Endothelial cell of umbilical vein (primary cell): ENCODE measurements around the gene GRID1. TPM values are rescaled to one million over a fixed set of nuclear protein-coding genes. Genes with fewer than 3 reads are reported as not detected.

ENCODE experiments used
- BruUV-seq: library from RNA; stranded (reverse); fragments of 400-500 nt; replicated peaks from 2 replicates; lab custom pipeline; 2021; lab: Mats Ljungman, UMichigan
- CTCF ChIA-PET: fragments of 300-600, 350-600 bp; sonication (Branson Sonifier 250); formaldehyde crosslinking; loops from one replicate; lab custom pipeline; 2021; ENCODE audit warnings: antibody characterized with exemption, inconsistent platforms; lab: Charles Lee
- POLR2A ChIA-PET: fragments of 300-600, 350-600 bp; sonication (Branson Sonifier 250); formaldehyde crosslinking; loops from one replicate; lab custom pipeline; 2021; ENCODE audit warnings: antibody characterized with exemption, inconsistent platforms; lab: Charles Lee
- DNase-seq: peaks from one replicate; pipeline ENCODE4 v3.0.0-alpha.2; 2011; ENCODE audit warnings: low read depth, low spot score
- FAIRE-seq: peaks from 2 replicates; lab custom pipeline; 2011; peaks lifted over from hg19 to GRCh38; lab: Jason Lieb, UNC
- H2AFZ ChIP-seq: 2 replicates; pipeline ENCODE4 v1.6.0; 2012; ENCODE audit warnings: low read depth, low read length, control low read depth, inconsistent platforms
- H3K27ac ChIP-seq: 2 replicates; pipeline ENCODE4 v1.5.1; 2011; ENCODE audit warnings: low read depth, mild to moderate bottlenecking, control low read depth, low read length, moderate library complexity; ENCODE audit not compliant: insufficient read depth
- H3K27me3 ChIP-seq, 2 experiments: 2 replicates each; pipeline versions ENCODE4 v1.6.0 to v1.6.1; 2011; ENCODE audit warnings: low read length in 2 of 2, mixed read lengths in 1 of 2; ENCODE audit not compliant: control insufficient read depth in 2 of 2, insufficient read depth in 2 of 2
- H3K36me3 ChIP-seq, 2 experiments: 2 replicates in 1 of 2; 3 replicates in 1 of 2; pipeline ENCODE4 v1.5.1; 2011; ENCODE audit warnings: low read length in 2 of 2, mild to moderate bottlenecking in 1 of 2, moderate library complexity in 1 of 2; ENCODE audit not compliant: control insufficient read depth in 2 of 2, insufficient read depth in 2 of 2; ENCODE audit errors: extremely low read depth in 1 of 2
- H3K4me1 ChIP-seq: 3 replicates; pipeline ENCODE4 v1.5.1; 2011; ENCODE audit warnings: mild to moderate bottlenecking, low read length; ENCODE audit not compliant: control insufficient read depth, insufficient read depth; ENCODE audit errors: extremely low read depth
- H3K4me2 ChIP-seq: 2 replicates; pipeline ENCODE4 v1.6.1; 2011; ENCODE audit warnings: low read length, control low read depth, mixed read lengths; ENCODE audit not compliant: insufficient read depth
- H3K4me3 ChIP-seq, 3 experiments: fragments of 200-600 bp in 1 of 3; sonication (generic), shearing (Covaris generic) in 1 of 3; replicated peaks in 1 of 3; 2 replicates each; pipeline ENCODE4 v1.5.1; 2011 to 2016; ENCODE audit warnings: control low read depth in 3 of 3, low read length in 3 of 3, mild to moderate bottlenecking in 2 of 3, inconsistent platforms in 1 of 3, low read depth in 1 of 3, moderate library complexity in 1 of 3; ENCODE audit not compliant: insufficient read depth in 1 of 3
- H3K79me2 ChIP-seq: 2 replicates; pipeline ENCODE4 v1.6.0; 2012; ENCODE audit warnings: low read length, inconsistent platforms; ENCODE audit not compliant: control insufficient read depth, insufficient read depth
- H3K9ac ChIP-seq: replicated peaks from 2 replicates; pipeline ENCODE3; 2011; ENCODE audit warnings: low read length, control low read depth; ENCODE audit not compliant: insufficient read depth; ENCODE audit errors: extremely low read depth
- H3K9me1 ChIP-seq: replicated peaks from 3 replicates; pipeline ENCODE4 v1.6.0; 2011; ENCODE audit warnings: mild to moderate bottlenecking, low read length; ENCODE audit not compliant: control insufficient read depth, insufficient read depth; ENCODE audit errors: extremely low read depth
- H3K9me3 ChIP-seq: replicated peaks from 2 replicates; pipeline ENCODE4 v1.5.1; 2012; ENCODE audit warnings: low read length, inconsistent platforms; ENCODE audit not compliant: control insufficient read depth, insufficient read depth
- H4K20me1 ChIP-seq: replicated peaks from 2 replicates; pipeline ENCODE3; 2011; ENCODE audit warnings: mild to moderate bottlenecking, low read length; ENCODE audit not compliant: control insufficient read depth, insufficient read depth; ENCODE audit errors: extremely low read depth
- CTCF ChIP-seq, 2 donors: IDR thresholded peaks; 1 replicate in 1 of 2; 2 replicates in 1 of 2; pipeline ENCODE4 v1.5.1; 2011; ENCODE audit warnings: low read length in 2 of 2, mild to moderate bottlenecking in 2 of 2, moderate library complexity in 2 of 2, control low read depth in 1 of 2, inconsistent platforms in 1 of 2, low read depth in 1 of 2; ENCODE audit not compliant: insufficient read depth in 1 of 2; ENCODE audit errors: extremely low read depth in 1 of 2
- EZH2 ChIP-seq: IDR thresholded peaks from 2 replicates; pipeline ENCODE4 v1.6.1; 2012; ENCODE audit warnings: borderline replicate concordance, low read depth, mild to moderate bottlenecking, moderate library complexity, low read length, inconsistent platforms; ENCODE audit not compliant: severe bottlenecking
- FOS ChIP-seq: IDR thresholded peaks from 2 replicates; pipeline ENCODE4 v1.6.1; 2011; ENCODE audit warnings: mild to moderate bottlenecking, low read length, moderate library complexity, borderline replicate concordance; ENCODE audit not compliant: insufficient read depth
- GATA2 ChIP-seq: IDR thresholded peaks from 2 replicates; pipeline ENCODE4 v1.7.0; 2011; ENCODE audit warnings: low read depth, mild to moderate bottlenecking, moderate library complexity, mixed read lengths, low read length; ENCODE audit not compliant: insufficient read length, insufficient read depth
- JUN ChIP-seq: IDR thresholded peaks from 2 replicates; pipeline ENCODE4 v1.6.1; 2011; ENCODE audit warnings: borderline replicate concordance, low read depth; ENCODE audit not compliant: insufficient read length, insufficient read depth
- MAX ChIP-seq: IDR thresholded peaks from 2 replicates; pipeline ENCODE4 v1.6.1; 2011; ENCODE audit not compliant: insufficient read depth, insufficient read length
- POLR2A ChIP-seq: IDR thresholded peaks from 2 replicates; pipeline ENCODE4 v1.6.1; 2012; ENCODE audit warnings: low read depth, mild to moderate bottlenecking, control low read depth, low read length
- POLR2AphosphoS5 ChIP-seq: IDR thresholded peaks from 2 replicates; pipeline ENCODE4 v1.6.1; 2012; ENCODE audit warnings: low read depth, mild to moderate bottlenecking, control low read depth, low read length, moderate library complexity; ENCODE audit not compliant: insufficient read depth
- dilution Hi-C: fragments of 300-500 bp; cut with MboI; formaldehyde crosslinking; loops from one replicate; pipeline ENCODE4 v1.15.0; 2019; ENCODE audit warnings: low sequenced_read_pairs; ENCODE audit not compliant: extremely low pct_ligation_motif_present
- intact Hi-C: fragments of 100-400 bp; cut with micrococcal nuclease; formaldehyde crosslinking; loops from one replicate; pipeline ENCODE4 v1.10.0; 2022
- polyA plus RNA-seq, 4 experiments: library from polyadenylated mRNA; depleted of rRNA in 3 of 4; stranded (reverse) in 3 of 4; unstranded in 1 of 4; fragments of >200 nt; gene quantifications; 2 replicates each; pipeline versions ENCODE4 v1.2.1 to v1.2.3, GENCODE V29; 2011 to 2012; ENCODE audit warnings: missing spikeins in 1 of 4
- total RNA-seq: library from RNA; stranded (reverse); gene quantifications from 2 replicates; pipeline ENCODE4 v1.2.3, GENCODE V29; 2021

The GRID1 gene
- total and polyA plus RNA-seq, 2 donors (not counting 3 experiments of a cell fraction or from before 2014, with no cell fraction given): not detected

GRCh38 chr10:85643845-85644525 is 722.6 kb downstream of the GRID1 start:
- Histone ChIP-seq H3K27me3 (no peaks in the 10 kb centered on the region), H3K36me3 (no peaks in the 10 kb centered on the region), H3K4me1 (peaks cover 44% of the 10 kb centered on the region), H3K4me3 (no peak overlapping the region), H3K9me1 (no peaks in the 10 kb centered on the region), H3K4me2 (peak overlapping the region; percentile 79), H2AFZ (no peak overlapping the region), H3K9me3 (no peaks in the 10 kb centered on the region), H3K9ac (peak overlapping the region; percentile 53), H3K27ac (peak overlapping the region; percentile 98), H4K20me1 (no peaks in the 10 kb centered on the region), H3K79me2 (no peaks in the 10 kb centered on the region)
- intact Hi-C loops (loop anchor here (5.0 to 10.0 kb wide), 2 partner anchors 97 to 881 kb away; partner anchors contain the start of gene WAPL), dilution Hi-C loops (no loop called here)
- peak; percentile 30 for DNase-seq
- no TSS peak for BruUV-seq
- ChIA-PET CTCF (no interaction called here), POLR2A (no interaction called here)
- no peak for TF ChIP-seq EZH2
- peak; percentile 85 for TF ChIP-seq FOS
- no peak for TF ChIP-seq POLR2A
- no peak for TF ChIP-seq MAX
- TF ChIP-seq POLR2AphosphoS5: peak; percentile 36
- peak; percentile 55 for TF ChIP-seq GATA2
- no peak for TF ChIP-seq CTCF (IDR thresholded peaks at IDR 0.05; ENCODE audit: extremely low read depth in 1 of 2, insufficient read depth in 1 of 2, low read depth in 1 of 2, low read length in 2 of 2)
- peak; percentile 79 for TF ChIP-seq JUN
- FAIRE-seq: peak; percentile 55
